HepG2 (cell line): ENCODE data around the gene TSPYL1. TPM values are rescaled to one million over a fixed set of nuclear protein-coding genes. Genes with fewer than 3 reads are reported as not detected.
A peak's percentile ranks its signal among the peaks of the same experiment; 100 is the strongest.

Experiments
- AKAP8 ChIP-seq: sonication (generic); formaldehyde crosslinking; IDR thresholded peaks from 2 replicates; pipeline ENCODE4 v1.5.1; 2020; ENCODE audit warnings: mild to moderate bottlenecking, missing genetic modification reagents
- ARID2 ChIP-seq: sonication (generic); formaldehyde crosslinking; IDR thresholded peaks from 2 replicates; pipeline ENCODE4 v1.8.1; 2022; ENCODE audit warnings: mild to moderate bottlenecking, missing genetic modification reagents, borderline replicate concordance
- E2F1 ChIP-seq: sonication (generic); formaldehyde crosslinking; IDR thresholded peaks from 2 replicates; pipeline ENCODE4 v1.5.0; 2020; ENCODE audit warnings: missing genetic modification reagents
- FOXJ3 ChIP-seq: sonication (generic); formaldehyde crosslinking; IDR thresholded peaks from 2 replicates; pipeline ENCODE4 v1.4.0; 2020; ENCODE audit warnings: missing genetic modification reagents, mild to moderate bottlenecking, borderline replicate concordance
- KIAA2018 ChIP-seq: sonication (generic); formaldehyde crosslinking; IDR thresholded peaks from 2 replicates; pipeline ENCODE4 v1.5.0; 2020; ENCODE audit warnings: mild to moderate bottlenecking, missing genetic modification reagents, borderline replicate concordance
- MED1 ChIP-seq: sonication (generic); formaldehyde crosslinking; IDR thresholded peaks from 2 replicates; pipeline ENCODE4 v1.4.0; 2020; ENCODE audit warnings: missing genetic modification reagents
- MIER3 ChIP-seq: IDR thresholded peaks from 2 replicates; pipeline ENCODE4 v1.6.1; 2016; ENCODE audit warnings: missing compliant biosample characterization, borderline replicate concordance
- PPARG ChIP-seq: conservative IDR thresholded peaks from 2 replicates; pipeline ENCODE4 v1.6.1; 2016; ENCODE audit warnings: missing biosample characterization, missing genetic modification reagents
- RERE ChIP-seq: IDR thresholded peaks from 2 replicates; pipeline ENCODE4 v1.6.1; 2016; ENCODE audit warnings: low read depth, missing genetic modification reagents, missing compliant biosample characterization
- ZNF607 ChIP-seq: sonication (generic); formaldehyde crosslinking; IDR thresholded peaks from 2 replicates; pipeline ENCODE4 v1.5.1; 2020; ENCODE audit warnings: missing genetic modification reagents, mild to moderate bottlenecking, borderline replicate concordance
- polyA plus RNA-seq, 8 experiments: library from polyadenylated mRNA; depleted of rRNA in 3 of 8; stranded (reverse) in 7 of 8; unstranded in 1 of 8; fragments of >200 nt; fragmentation: Illumina TruSeq in 4 of 8; extraction: Trizol in 4 of 8; gene quantifications; 2 replicates each; pipeline versions ENCODE4 v1.2.1 to v1.2.3, GENCODE V29; 2011 to 2016; ENCODE audit warnings: low read depth in 4 of 8, missing spikeins in 1 of 8, mixed read lengths in 1 of 8; ENCODE audit not compliant: insufficient read depth in 1 of 8
- total RNA-seq, 5 experiments: library from RNA; depleted of rRNA; stranded (reverse); fragments of >200 nt; fragmentation: Illumina TruSeq; extraction: Trizol; gene quantifications; 2 replicates each; pipeline ENCODE4 v1.2.3, GENCODE V29; 2016; ENCODE audit warnings: low read depth in 1 of 5

Gene TSPYL1
- total and polyA plus RNA-seq, 2 of the 13 experiments (the other 11 are each of a cell fraction or from before 2014, with no cell fraction given): 28.3 to 93.0 TPM

GRCh38 chr6:116254297-116255056 lies 25.3 kb downstream of the TSPYL1 start (continued):
- TF ChIP-seq ZNF607: no peak
- TF ChIP-seq ARID2 (CRISPR knock-in tag): 0 out of 2 replicates have a peak, but pooled peaks have one; percentile 17
- no peak for TF ChIP-seq AKAP8
- TF ChIP-seq MIER3: peak; percentile 2; the same call in 1 of the 2 replicates
- TF ChIP-seq RERE (CRISPR knock-in tag): no peak
- no peak for TF ChIP-seq KIAA2018 (CRISPR knock-in tag)
- TF ChIP-seq E2F1 (CRISPR knock-in tag): 0 out of 2 replicates have a peak, but pooled peaks have one; percentile 17
- TF ChIP-seq MED1 (CRISPR knock-in tag): 0 out of 2 replicates have a peak, but pooled peaks have one; percentile 17
- TF ChIP-seq PPARG: no peak
- TF ChIP-seq FOXJ3 (CRISPR knock-in tag): peak; percentile 71; the same call in 1 of the 2 replicates
